HUES48 (cell line): ENCODE results near the gene FNDC3B.

ENCODE experiments used
- H3K27ac ChIP-seq: one replicate; pipeline ENCODE4 v1.7.0; 2013; ENCODE audit warnings: low read depth, low read length, inconsistent platforms
- H3K27me3 ChIP-seq: 2 replicates; pipeline ENCODE4 v1.6.1; 2013; ENCODE audit warnings: mild to moderate bottlenecking, low read length; ENCODE audit not compliant: control insufficient read depth, insufficient read depth
- H3K36me3 ChIP-seq: 2 replicates; pipeline ENCODE4 v1.6.1; 2013; ENCODE audit warnings: low read length; ENCODE audit not compliant: control insufficient read depth, insufficient read depth
- H3K4me1 ChIP-seq: 2 replicates; pipeline ENCODE4 v1.6.1; 2013; ENCODE audit warnings: mild to moderate bottlenecking, low read length; ENCODE audit not compliant: control insufficient read depth, insufficient read depth
- H3K4me3 ChIP-seq: 2 replicates; pipeline ENCODE4 v1.5.1; 2013; ENCODE audit warnings: mild to moderate bottlenecking, low read depth, low read length
- H3K9ac ChIP-seq: 2 replicates; pipeline ENCODE4 v1.6.1; 2013; ENCODE audit warnings: mild to moderate bottlenecking, low read depth, low read length, moderate library complexity
- H3K9me3 ChIP-seq: 2 replicates; pipeline ENCODE4 v1.6.1; 2013; ENCODE audit warnings: low read length; ENCODE audit not compliant: control insufficient read depth, insufficient read depth

FNDC3B gene

GRCh38 chr3:172043233-172043632 lies 3.9 kb downstream of the FNDC3B start:
- Histone ChIP-seq H3K9ac (no peak overlapping the region), H3K4me1 (peaks cover 55% of the 10 kb centered on the region), H3K27ac (no peak overlapping the region), H3K9me3 (no peaks in the 10 kb centered on the region), H3K36me3 (no peaks in the 10 kb centered on the region), H3K27me3 (no peaks in the 10 kb centered on the region), H3K4me3 (no peak overlapping the region)

- H3K27ac ChIP-seq: no peak overlapping the region
- no peak overlapping the region for H3K9ac ChIP-seq
- no peak overlapping the region for H3K4me3 ChIP-seq
- peaks cover 55% of the 10 kb centered on the region for H3K4me1 ChIP-seq
- no peaks in the 10 kb centered on the region for H3K27me3 ChIP-seq
- H3K36me3 ChIP-seq: no peaks in the 10 kb centered on the region
- no peaks in the 10 kb centered on the region for H3K9me3 ChIP-seq
Observed at GRCh38 chr3:172043766-172044165, 4.4 kb downstream of the FNDC3B start.

GRCh38 chr3:172044833-172045585 lies 5.6 kb downstream of the FNDC3B start:
- Histone ChIP-seq H3K27ac (no peak overlapping the region), H3K4me1 (peaks cover 55% of the 10 kb centered on the region), H3K36me3 (peaks cover 6% of the 10 kb centered on the region), H3K4me3 (no peak overlapping the region), H3K27me3 (no peaks in the 10 kb centered on the region), H3K9ac (no peak overlapping the region), H3K9me3 (no peaks in the 10 kb centered on the region)

GRCh38 chr3:172046268-172046915 lies 7.0 kb downstream of the FNDC3B start:
- H3K9me3 ChIP-seq: no peaks in the 10 kb centered on the region
- peaks cover 54% of the 10 kb centered on the region for H3K4me1 ChIP-seq
- peaks cover 11% of the 10 kb centered on the region for H3K36me3 ChIP-seq
- H3K4me3 ChIP-seq: no peak overlapping the region
- no peak overlapping the region for H3K9ac ChIP-seq
- H3K27ac ChIP-seq: no peak overlapping the region
- H3K27me3 ChIP-seq: no peaks in the 10 kb centered on the region

DNA sequence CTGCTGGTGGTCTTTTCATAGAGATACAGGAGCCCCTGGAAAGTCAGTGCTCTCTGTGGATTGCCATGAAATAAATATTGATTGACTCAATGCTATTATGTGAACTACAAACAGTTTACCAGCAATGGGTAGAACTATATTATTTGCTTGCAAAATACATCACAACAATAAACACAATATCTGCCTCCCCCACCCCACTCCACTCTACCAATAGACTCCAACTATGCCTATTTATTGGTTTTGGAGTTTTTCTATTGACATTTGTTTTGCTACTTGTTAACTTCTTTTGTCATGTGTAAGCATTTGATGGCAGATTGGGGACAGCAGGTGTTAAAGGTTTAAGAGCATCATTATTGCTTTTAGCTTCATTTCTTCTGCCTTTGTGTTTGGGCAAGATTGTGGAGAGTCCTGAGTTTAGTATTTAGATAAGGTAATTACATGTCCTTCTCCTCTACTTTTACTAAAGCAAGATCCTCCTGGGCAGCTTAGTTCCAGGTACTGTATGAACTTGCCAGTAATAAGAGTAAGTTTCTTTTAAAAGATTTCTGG lies 8.3 kb downstream of the FNDC3B start:
- H3K9ac ChIP-seq: no peak overlapping the region
- peaks cover 42% of the 10 kb centered on the region for H3K4me1 ChIP-seq
- no peak overlapping the region for H3K4me3 ChIP-seq
- H3K36me3 ChIP-seq: peaks cover 13% of the 10 kb centered on the region
- no peak overlapping the region for H3K27ac ChIP-seq
- H3K27me3 ChIP-seq: no peaks in the 10 kb centered on the region
- H3K9me3 ChIP-seq: no peaks in the 10 kb centered on the region

- no peaks in the 10 kb centered on the region for H3K27me3 ChIP-seq
- no peak overlapping the region for H3K27ac ChIP-seq
- no peak overlapping the region for H3K9ac ChIP-seq
- no peak overlapping the region for H3K4me3 ChIP-seq
- H3K9me3 ChIP-seq: no peaks in the 10 kb centered on the region
- H3K36me3 ChIP-seq: peaks cover 13% of the 10 kb centered on the region
- H3K4me1 ChIP-seq: peaks cover 39% of the 10 kb centered on the region
Observed at GRCh38 chr3:172048599-172048998, 9.2 kb downstream of the FNDC3B start.

- Histone ChIP-seq H3K36me3 (peaks cover 19% of the 10 kb centered on the region), H3K4me1 (peaks cover 25% of the 10 kb centered on the region), H3K27me3 (no peaks in the 10 kb centered on the region), H3K4me3 (no peak overlapping the region), H3K9ac (no peak overlapping the region), H3K27ac (no peak overlapping the region), H3K9me3 (no peaks in the 10 kb centered on the region)
Observed at GRCh38 chr3:172051310-172051956, 12.1 kb downstream of the FNDC3B start.

- Histone ChIP-seq H3K9ac (no peak overlapping the region), H3K27me3 (no peaks in the 10 kb centered on the region), H3K4me3 (no peak overlapping the region), H3K9me3 (no peaks in the 10 kb centered on the region), H3K4me1 (peaks cover 21% of the 10 kb centered on the region), H3K27ac (no peak overlapping the region), H3K36me3 (peaks cover 19% of the 10 kb centered on the region)
Observed at GRCh38 chr3:172051957-172052354, 12.6 kb downstream of the FNDC3B start.

- Histone ChIP-seq H3K4me3 (no peak overlapping the region), H3K4me1 (peaks cover 21% of the 10 kb centered on the region), H3K9me3 (no peaks in the 10 kb centered on the region), H3K9ac (no peak overlapping the region), H3K36me3 (peaks cover 19% of the 10 kb centered on the region), H3K27ac (no peak overlapping the region), H3K27me3 (no peaks in the 10 kb centered on the region)
Observed at GRCh38 chr3:172052405-172052804, 13.0 kb downstream of the FNDC3B start.

DNA sequence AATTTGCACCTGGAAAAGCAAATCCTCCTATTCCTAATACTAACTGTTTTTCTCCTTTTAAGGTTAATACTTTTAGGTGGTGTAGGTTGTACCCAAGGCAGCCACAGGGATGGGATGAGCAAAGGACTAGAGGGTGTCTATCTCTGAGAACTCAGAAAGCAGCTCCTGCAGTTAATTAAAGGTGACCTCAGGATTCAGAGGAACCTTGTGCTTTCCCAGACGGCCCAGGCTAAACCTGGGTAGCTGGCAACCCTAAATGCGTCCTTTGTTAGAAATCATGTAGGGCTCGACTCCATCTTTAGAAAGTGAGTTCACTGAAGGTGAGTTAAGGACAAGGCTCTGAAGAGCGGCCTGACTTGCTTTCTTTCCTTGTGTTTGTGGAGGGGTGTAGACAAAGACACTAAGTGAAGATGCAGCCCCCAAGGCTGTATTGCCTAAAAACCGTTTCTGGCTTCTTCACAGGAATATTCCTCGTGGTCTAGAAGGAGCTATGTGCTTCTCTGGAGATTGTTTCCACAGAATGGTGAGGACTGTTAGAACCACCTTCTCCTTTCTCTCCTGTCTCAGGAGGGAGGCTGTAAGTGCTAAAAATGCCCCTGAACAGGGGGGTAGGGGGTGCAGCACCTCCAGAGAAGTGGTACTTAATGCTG lies 14.9 kb downstream of the FNDC3B start:
- H3K4me3 ChIP-seq: no peak overlapping the region
- H3K27me3 ChIP-seq: no peaks in the 10 kb centered on the region
- no peaks in the 10 kb centered on the region for H3K9me3 ChIP-seq
- H3K9ac ChIP-seq: no peak overlapping the region
- H3K36me3 ChIP-seq: peaks cover 19% of the 10 kb centered on the region
- peaks cover 19% of the 10 kb centered on the region for H3K4me1 ChIP-seq
- H3K27ac ChIP-seq: no peak overlapping the region
